HG03064 (cell line): ENCODE measurements around the gene FOXA3.
A peak's percentile ranks its signal among the peaks of the same experiment; 100 is the strongest.
"Not testable (repeated sequence)": the region's sequence is repeated elsewhere in the genome, so short reads cannot be mapped to it uniquely, and the experiment has no call there.

ENCODE experiments used
- ATAC-seq: cut with Tn5 transposase; IDR thresholded peaks from one replicate; pipeline ENCODE4 v1.9.1; 2021; ENCODE audit warnings: low read depth; ENCODE audit not compliant: unreplicated experiment

The FOXA3 gene

GRCh38 chr19:45827459-45828093 lies 36.5 kb upstream of the FOXA3 start:
- ATAC-seq = no peak

- no peak for ATAC-seq
These were observed 35.6 kb upstream of the FOXA3 start for GRCh38 chr19:45828523-45828922.

- no peak for ATAC-seq
These were observed 35.2 kb upstream of the FOXA3 start for GRCh38 chr19:45828945-45829344.

GRCh38 chr19:45834970-45835369 lies 29.2 kb upstream of the FOXA3 start:
- ATAC-seq = no peak

- no peak for ATAC-seq
These were observed 21.9 kb upstream of the FOXA3 start for GRCh38 chr19:45842198-45842597.

GRCh38 chr19:45847663-45848062 lies 16.5 kb upstream of the FOXA3 start:
- ATAC-seq = no peak

GRCh38 chr19:45848922-45849321 lies 15.2 kb upstream of the FOXA3 start:
- no peak for ATAC-seq

- no peak for ATAC-seq
These were observed 11.9 kb upstream of the FOXA3 start for GRCh38 chr19:45852145-45852750.

GRCh38 chr19:45852983-45853382 lies 11.1 kb upstream of the FOXA3 start:
- no peak for ATAC-seq

- no peak for ATAC-seq
These were observed 9.9 kb upstream of the FOXA3 start for GRCh38 chr19:45854167-45854778.

GRCh38 chr19:45860359-45861259 lies 3.5 kb upstream of the FOXA3 start:
- ATAC-seq = no peak

GRCh38 chr19:45862271-45862563 lies 1.9 kb upstream of the FOXA3 start:
- no peak for ATAC-seq

- ATAC-seq = peak; percentile 87
These were observed 1.4 kb upstream of the FOXA3 start, which contains the start of gene SYMPK for GRCh38 chr19:45862564-45863334. Gene SYMPK (minus strand): TSS chr19:45863147. CDS start chr19:45854495, 8,652 bp downstream.

GRCh38 chr19:45863335-45863839 lies 739 bp upstream of the FOXA3 start:
- no peak for ATAC-seq

GRCh38 chr19:45864629-45865082 lies 530 bp downstream of the FOXA3 start:
- ATAC-seq = no peak

- ATAC-seq = no peak
These were observed 1.3 kb downstream of the FOXA3 start for GRCh38 chr19:45865269-45865948.

GRCh38 chr19:45866400-45867176 lies 2.5 kb downstream of the FOXA3 start:
- ATAC-seq = no peak

GRCh38 chr19:45867241-45867640 lies 3.1 kb downstream of the FOXA3 start:
- not testable (repeated sequence) for ATAC-seq

- ATAC-seq = no peak
These were observed 6.7 kb downstream of the FOXA3 start for GRCh38 chr19:45870798-45871197.
